Neural cell (in vitro differentiated cells): Measurements from ENCODE around the gene ARID1B. TPM values are rescaled to one million over a fixed set of nuclear protein-coding genes. Genes with fewer than 3 reads are reported as not detected.

Source experiments
- H2AFZ ChIP-seq: fragments of 200-600, 300-800 bp; sonication (generic), shearing (Covaris generic); 2 replicates; pipeline ENCODE4 v1.6.0; 2014; ENCODE audit warnings: low read depth, mild to moderate bottlenecking, antibody characterized with exemption, low read length, moderate library complexity
- H3F3A ChIP-seq: fragments of 200-600 bp; shearing (Covaris generic); 2 replicates; pipeline ENCODE4 v1.6.1; 2016; ENCODE audit warnings: mild to moderate bottlenecking, moderate library complexity, mixed read lengths, antibody characterized with exemption, low read length; ENCODE audit not compliant: insufficient read depth, poor library complexity, severe bottlenecking
- H3K27ac ChIP-seq: fragments of 200-600, 300-800 bp; sonication (generic), shearing (Covaris generic); 2 replicates; pipeline ENCODE4 v1.5.1; 2014; ENCODE audit warnings: mild to moderate bottlenecking, low read length, moderate library complexity
- H3K27me3 ChIP-seq: fragments of 300-800, 200-600 bp; sonication (generic), shearing (Covaris generic); 2 replicates; pipeline ENCODE4 v1.6.0; 2014; ENCODE audit warnings: mild to moderate bottlenecking, low read depth, low read length, moderate library complexity; ENCODE audit not compliant: insufficient read depth
- H3K36me3 ChIP-seq: fragments of 300-800, 200-600 bp; sonication (generic), shearing (Covaris generic); 2 replicates; pipeline ENCODE4 v1.5.1; 2014; ENCODE audit warnings: mild to moderate bottlenecking, antibody characterized with exemption, low read length, moderate library complexity; ENCODE audit not compliant: insufficient read depth
- H3K4me2 ChIP-seq: fragments of 300-800, 200-600 bp; sonication (generic), shearing (Covaris generic); 2 replicates; pipeline ENCODE4 v1.6.0; 2014; ENCODE audit warnings: mild to moderate bottlenecking, low read length
- H3K4me3 ChIP-seq: fragments of 300-800, 200-600 bp; sonication (generic), shearing (Covaris generic); 2 replicates; pipeline ENCODE4 v1.5.1; 2014; ENCODE audit warnings: mild to moderate bottlenecking, low read length, moderate library complexity
- H3K79me2 ChIP-seq: fragments of 200-600 bp; shearing (Covaris generic); replicated peaks from 2 replicates; pipeline ENCODE4 v1.6.0; 2014; ENCODE audit warnings: mild to moderate bottlenecking, low read length, moderate library complexity; ENCODE audit not compliant: insufficient read depth
- H3K9ac ChIP-seq: fragments of 300-800, 200-600 bp; sonication (generic), shearing (Covaris generic); 2 replicates; pipeline ENCODE4 v1.6.1; 2016; ENCODE audit warnings: mild to moderate bottlenecking, low read length, mixed read lengths
- H3K9me2 ChIP-seq: fragments of 200-600 bp; shearing (Covaris generic); 2 replicates; pipeline ENCODE4 v1.6.1; 2016; ENCODE audit warnings: mild to moderate bottlenecking, low read length, mixed read lengths; ENCODE audit not compliant: insufficient read depth
- H3K9me3 ChIP-seq: fragments of 200-600, 300-800 bp; sonication (generic), shearing (Covaris generic); 2 replicates; pipeline ENCODE4 v1.6.1; 2016; ENCODE audit warnings: mild to moderate bottlenecking, mixed run types, low read length, moderate library complexity, mixed read lengths
- H4K20me1 ChIP-seq: fragments of 200-600 bp; shearing (Covaris generic); 2 replicates; pipeline ENCODE4 v1.6.1; 2016; ENCODE audit warnings: mild to moderate bottlenecking, mixed run types; ENCODE audit not compliant: insufficient read depth
- CTCF ChIP-seq: fragments of 450-650 bp; IDR thresholded peaks from 2 replicates; pipeline ENCODE4 v1.5.1; 2014; ENCODE audit warnings: antibody characterized with exemption, mild to moderate bottlenecking, moderate library complexity; ENCODE audit not compliant: poor library complexity, severe bottlenecking
- EP300 ChIP-seq: fragments of 450-650 bp; conservative IDR thresholded peaks from 2 replicates; pipeline ENCODE4 v1.6.1; 2014; ENCODE audit warnings: antibody characterized with exemption, mild to moderate bottlenecking, moderate library complexity; ENCODE audit not compliant: poor library complexity, severe bottlenecking
- EZH2 ChIP-seq: fragments of 200-600, 300-800 bp; shearing (Covaris generic), sonication (generic); IDR thresholded peaks from 2 replicates; pipeline ENCODE4 v1.6.1; 2014; ENCODE audit warnings: antibody characterized with exemption, low read length, borderline replicate concordance, mild to moderate bottlenecking; ENCODE audit not compliant: insufficient read depth, poor library complexity, severe bottlenecking
- MXI1 ChIP-seq: fragments of 450-650 bp; conservative IDR thresholded peaks from 2 replicates; pipeline ENCODE4 v1.6.1; 2014; ENCODE audit warnings: antibody characterized with exemption, mild to moderate bottlenecking; ENCODE audit not compliant: poor library complexity, severe bottlenecking
- POLR2AphosphoS5 ChIP-seq: IDR thresholded peaks from 2 replicates; pipeline ENCODE4 v1.6.1; 2012
- RAD21 ChIP-seq: fragments of 450-650 bp; conservative IDR thresholded peaks from 2 replicates; pipeline ENCODE4 v1.6.1; 2014; ENCODE audit warnings: antibody characterized with exemption, mild to moderate bottlenecking, moderate library complexity
- REST ChIP-seq: IDR thresholded peaks from 2 replicates; pipeline ENCODE4 v1.6.1; 2012; ENCODE audit warnings: borderline replicate concordance
- SMC3 ChIP-seq: fragments of 450-650 bp; conservative IDR thresholded peaks from 2 replicates; pipeline ENCODE4 v1.6.1; 2014; ENCODE audit warnings: antibody characterized with exemption, mild to moderate bottlenecking, moderate library complexity; ENCODE audit not compliant: poor library complexity
- TAF1 ChIP-seq: IDR thresholded peaks from 2 replicates; pipeline ENCODE4 v1.6.1; 2012; ENCODE audit warnings: low read depth
- polyA plus RNA-seq: library from polyadenylated mRNA; depleted of rRNA; stranded (reverse); fragments of >200 nt; gene quantifications from 2 replicates; pipeline ENCODE4 v1.2.3, GENCODE V29; 2014

Gene ARID1B
- polyA plus RNA-seq, 1 donor from 2014 or later: 35.0 TPM

GRCh38 chr6:156943166-156943565, 166.0 kb downstream of the ARID1B start:
- no peak overlapping the region for H2AFZ ChIP-seq
- no peaks in the 10 kb centered on the region for H3K9me3 ChIP-seq
- H4K20me1 ChIP-seq: no peaks in the 10 kb centered on the region
- TF ChIP-seq REST (no peak), TAF1 (no peak), SMC3 (no peak), RAD21 (no peak), MXI1 (no peak), POLR2AphosphoS5 (no peak), EZH2 (no peak), EP300 (no peak), CTCF (no peak)
- no peak overlapping the region for H3K27ac ChIP-seq
- no peaks in the 10 kb centered on the region for H3K36me3 ChIP-seq
- H3K9ac ChIP-seq: no peak overlapping the region
- no peak overlapping the region for H3K4me2 ChIP-seq
- no peaks in the 10 kb centered on the region for H3K9me2 ChIP-seq
- peaks cover 39% of the 10 kb centered on the region for H3K79me2 ChIP-seq
- H3K27me3 ChIP-seq: peaks cover 6% of the 10 kb centered on the region
- H3K4me3 ChIP-seq: no peak overlapping the region
- H3F3A ChIP-seq: no peaks in the 10 kb centered on the region

- Histone ChIP-seq H3F3A (no peaks in the 10 kb centered on the region), H3K9me2 (no peaks in the 10 kb centered on the region), H3K9me3 (no peaks in the 10 kb centered on the region), H3K4me3 (no peak overlapping the region), H3K4me2 (no peak overlapping the region), H3K9ac (no peak overlapping the region), H3K79me2 (peaks cover 38% of the 10 kb centered on the region), H3K36me3 (no peaks in the 10 kb centered on the region), H4K20me1 (no peaks in the 10 kb centered on the region), H3K27me3 (no peaks in the 10 kb centered on the region), H3K27ac (no peak overlapping the region), H2AFZ (no peak overlapping the region)
- TF ChIP-seq RAD21 (no peak), REST (no peak), TAF1 (no peak), SMC3 (no peak), POLR2AphosphoS5 (no peak), EP300 (no peak), CTCF (no peak), MXI1 (no peak), EZH2 (no peak)
Observed at GRCh38 chr6:156943816-156944215, 166.6 kb downstream of the ARID1B start.
